OCI-LY7 (cell line): ENCODE measurements around the gene SLC8B1.

Source experiments
- EZH2phosphoT487 ChIP-seq: fragments of 200-600 bp; sonication (generic); IDR thresholded peaks from 2 replicates; pipeline ENCODE4 v1.6.1; 2018; ENCODE audit warnings: low read depth, borderline replicate concordance, mild to moderate bottlenecking, mixed run types, antibody characterized with exemption, low read length, moderate library complexity, mixed read lengths
- TF ChIP-seq, protein P1 (sequence below): fragments of 200-600 bp; sonication (generic); conservative IDR thresholded peaks from 2 replicates; pipeline ENCODE4 v1.5.1; 2014; ENCODE audit warnings: mild to moderate bottlenecking, antibody characterized with exemption, low read length, moderate library complexity, mixed read lengths

DNA sequence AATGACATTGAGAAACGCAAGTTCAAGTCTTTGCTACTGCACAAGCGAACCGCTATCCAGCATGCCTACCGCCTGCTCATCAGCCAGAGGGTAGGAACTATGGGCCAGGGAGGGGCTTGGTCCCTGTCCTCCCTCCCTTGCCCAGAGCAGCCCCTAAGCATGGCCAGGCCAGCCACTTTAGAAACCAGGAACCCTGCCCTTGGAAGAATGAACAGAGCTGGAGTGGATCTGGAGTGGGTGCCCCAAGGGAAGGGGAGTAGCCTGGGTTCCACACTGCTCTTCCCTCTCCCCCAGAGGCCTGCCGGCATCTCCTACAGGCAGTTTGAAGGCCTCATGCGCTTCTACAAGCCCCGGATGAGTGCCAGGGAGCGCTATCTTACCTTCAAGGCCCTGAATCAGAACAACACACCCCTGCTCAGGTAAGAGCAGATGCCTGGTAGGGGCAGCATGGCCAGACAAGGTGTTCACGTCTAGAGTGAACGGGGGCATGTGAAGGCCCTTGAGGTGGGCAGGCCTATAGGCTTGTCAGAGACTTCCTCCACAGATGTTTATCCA lies 57.9 kb downstream of the SLC8B1 start:
- TF ChIP-seq, protein P1, sequence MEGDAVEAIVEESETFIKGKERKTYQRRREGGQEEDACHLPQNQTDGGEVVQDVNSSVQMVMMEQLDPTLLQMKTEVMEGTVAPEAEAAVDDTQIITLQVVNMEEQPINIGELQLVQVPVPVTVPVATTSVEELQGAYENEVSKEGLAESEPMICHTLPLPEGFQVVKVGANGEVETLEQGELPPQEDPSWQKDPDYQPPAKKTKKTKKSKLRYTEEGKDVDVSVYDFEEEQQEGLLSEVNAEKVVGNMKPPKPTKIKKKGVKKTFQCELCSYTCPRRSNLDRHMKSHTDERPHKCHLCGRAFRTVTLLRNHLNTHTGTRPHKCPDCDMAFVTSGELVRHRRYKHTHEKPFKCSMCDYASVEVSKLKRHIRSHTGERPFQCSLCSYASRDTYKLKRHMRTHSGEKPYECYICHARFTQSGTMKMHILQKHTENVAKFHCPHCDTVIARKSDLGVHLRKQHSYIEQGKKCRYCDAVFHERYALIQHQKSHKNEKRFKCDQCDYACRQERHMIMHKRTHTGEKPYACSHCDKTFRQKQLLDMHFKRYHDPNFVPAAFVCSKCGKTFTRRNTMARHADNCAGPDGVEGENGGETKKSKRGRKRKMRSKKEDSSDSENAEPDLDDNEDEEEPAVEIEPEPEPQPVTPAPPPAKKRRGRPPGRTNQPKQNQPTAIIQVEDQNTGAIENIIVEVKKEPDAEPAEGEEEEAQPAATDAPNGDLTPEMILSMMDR: no peak
- no peak for TF ChIP-seq EZH2phosphoT487
